Measurements from ENCODE around the gene DPYSL5.
"Not testable (repeated sequence)": the region's sequence is repeated elsewhere in the genome, so short reads cannot be mapped to it uniquely, and the experiment has no call there.

DPYSL5 gene

GRCh38 chr2:26903676-26904075 is 55.7 kb downstream of the DPYSL5 start:
- DNase-seq: no peak

GRCh38 chr2:26904839-26905238 is 56.9 kb downstream of the DPYSL5 start:
- DNase-seq: no peak

- DNase-seq: no peak
These were observed 57.6 kb downstream of the DPYSL5 start for GRCh38 chr2:26905341-26906198.

- no peak for DNase-seq
These were observed 59.5 kb downstream of the DPYSL5 start for GRCh38 chr2:26907416-26907815.

- no peak for DNase-seq
These were observed 62.2 kb downstream of the DPYSL5 start for GRCh38 chr2:26910176-26910575.

- DNase-seq: no peak
These were observed 64.3 kb downstream of the DPYSL5 start for GRCh38 chr2:26911911-26912861.

- DNase-seq: no peak
These were observed 65.7 kb downstream of the DPYSL5 start for GRCh38 chr2:26913606-26913998.

- DNase-seq: no peak
These were observed 66.2 kb downstream of the DPYSL5 start for GRCh38 chr2:26913999-26914658.

GRCh38 chr2:26914659-26915310 is 66.9 kb downstream of the DPYSL5 start:
- no peak for DNase-seq

- no peak for DNase-seq
These were observed 67.4 kb downstream of the DPYSL5 start for GRCh38 chr2:26915316-26915715.

GRCh38 chr2:26916128-26916692 is 68.3 kb downstream of the DPYSL5 start:
- DNase-seq: no peak

GRCh38 chr2:26917135-26917836 is 69.4 kb downstream of the DPYSL5 start:
- no peak for DNase-seq

GRCh38 chr2:26921323-26921722 is 73.4 kb downstream of the DPYSL5 start:
- DNase-seq: no peak

GRCh38 chr2:26922405-26923188 is 74.7 kb downstream of the DPYSL5 start:
- DNase-seq: peak; percentile 19

GRCh38 chr2:26923189-26923466 is 75.2 kb downstream of the DPYSL5 start:
- not testable (repeated sequence) for DNase-seq

GRCh38 chr2:26924731-26925099 is 76.8 kb downstream of the DPYSL5 start:
- no peak for DNase-seq

GRCh38 chr2:26925100-26925791 is 77.3 kb downstream of the DPYSL5 start:
- peak; percentile 24 for DNase-seq

- no peak for DNase-seq
These were observed 79.3 kb downstream of the DPYSL5 start for GRCh38 chr2:26927221-26927620.

GRCh38 chr2:26932974-26933373 is 85.0 kb downstream of the DPYSL5 start:
- DNase-seq: no peak
